ENCODE results near the gene EDC4. TPM values are rescaled to one million over a fixed set of nuclear protein-coding genes. Genes with fewer than 3 reads are reported as not detected.

EDC4 gene
- total and polyA plus RNA-seq, 2 experiments from 2014 or later = 46.3 to 59.0 TPM

- H3K27ac ChIP-seq = peak overlapping the region; percentile 99
Measured at GRCh38 chr16:67844497-67844896, 28.4 kb upstream of the EDC4 start.

GRCh38 chr16:67845291-67846062, 27.4 kb upstream of the EDC4 start:
- Histone ChIP-seq H3K4me3 (peak overlapping the region; percentile 98), H3K79me2 (peaks cover 68% of the 10 kb centered on the region), H3K36me3 (replicated peaks; ENCODE audit: insufficient read depth, low read depth) (no peaks in the 10 kb centered on the region), H3K27me3 (no peaks in the 10 kb centered on the region), H3K9me3 (ENCODE audit: low read depth) (no peaks in the 10 kb centered on the region), H3K4me1 (ENCODE audit: insufficient read depth) (peaks cover 39% of the 10 kb centered on the region), H3K4me2 (peak overlapping the region; percentile 89), H3K9me2 (replicated peaks; ENCODE audit: insufficient read depth) (no peaks in the 10 kb centered on the region), H3K27ac (peak overlapping the region; percentile 99), H4K20me1 (ENCODE audit: insufficient read depth, poor library complexity, severe bottlenecking) (peaks cover 16% of the 10 kb centered on the region), H2AFZ (no peak overlapping the region)
- DNase-seq (ENCODE audit: low spot score) = no peak
- WGBS (ENCODE audit: low lambda C conversion rate, missing lambda C conversion rate) = 73% methylated on average over 5 of the region's 5 CpGs
- TF ChIP-seq CTCF (IDR thresholded peaks at IDR 0.05; ENCODE audit: poor library complexity) (no peak), EZH2phosphoT487 (IDR thresholded peaks at IDR 0.05; ENCODE audit: low read depth, severe bottlenecking, unreplicated experiment) (no peak), EZH2 (IDR thresholded peaks at IDR 0.05; ENCODE audit: borderline replicate concordance) (no peak)

More at GRCh38 chr16:67844497-67844896, 28.4 kb upstream of the EDC4 start:
- Histone ChIP-seq H3K9me3 (ENCODE audit: low read depth) (no peaks in the 10 kb centered on the region), H3K36me3 (replicated peaks; ENCODE audit: insufficient read depth, low read depth) (no peaks in the 10 kb centered on the region), H2AFZ (no peak overlapping the region), H4K20me1 (ENCODE audit: insufficient read depth, poor library complexity, severe bottlenecking) (peaks cover 14% of the 10 kb centered on the region), H3K9me2 (replicated peaks; ENCODE audit: insufficient read depth) (no peaks in the 10 kb centered on the region), H3K4me3 (no peak overlapping the region), H3K4me2 (peak overlapping the region; percentile 89), H3K27me3 (no peaks in the 10 kb centered on the region), H3K4me1 (ENCODE audit: insufficient read depth) (peaks cover 39% of the 10 kb centered on the region), H3K79me2 (peaks cover 59% of the 10 kb centered on the region)
- no peak for DNase-seq (ENCODE audit: low spot score)
- 73% methylated on average over 4 of the region's 4 CpGs for WGBS (ENCODE audit: low lambda C conversion rate, missing lambda C conversion rate)
- TF ChIP-seq EZH2 (IDR thresholded peaks at IDR 0.05; ENCODE audit: borderline replicate concordance) (no peak), CTCF (IDR thresholded peaks at IDR 0.05; ENCODE audit: poor library complexity) (no peak), EZH2phosphoT487 (IDR thresholded peaks at IDR 0.05; ENCODE audit: low read depth, severe bottlenecking, unreplicated experiment) (no peak)

GRCh38 chr16:67846063-67846319, 26.9 kb upstream of the EDC4 start:
- Histone ChIP-seq H3K4me1 (ENCODE audit: insufficient read depth) (peaks cover 39% of the 10 kb centered on the region), H3K4me3 (peak overlapping the region; percentile 98), H3K27me3 (no peaks in the 10 kb centered on the region), H3K9me2 (replicated peaks; ENCODE audit: insufficient read depth) (no peaks in the 10 kb centered on the region), H2AFZ (peak overlapping the region; percentile 77), H3K27ac (peak overlapping the region; percentile 99), H3K4me2 (peak overlapping the region; percentile 89), H3K79me2 (peaks cover 74% of the 10 kb centered on the region), H3K36me3 (replicated peaks; ENCODE audit: insufficient read depth, low read depth) (no peaks in the 10 kb centered on the region), H4K20me1 (ENCODE audit: insufficient read depth, poor library complexity, severe bottlenecking) (peaks cover 20% of the 10 kb centered on the region), H3K9me3 (ENCODE audit: low read depth) (no peaks in the 10 kb centered on the region)
- TF ChIP-seq EZH2phosphoT487 (IDR thresholded peaks at IDR 0.05; ENCODE audit: low read depth, severe bottlenecking, unreplicated experiment) (no peak), CTCF (IDR thresholded peaks at IDR 0.05; ENCODE audit: poor library complexity) (no peak), EZH2 (IDR thresholded peaks at IDR 0.05; ENCODE audit: borderline replicate concordance) (no peak)
- whole genome bisulfite sequencing (ENCODE audit: low lambda C conversion rate, missing lambda C conversion rate) = 23% methylated on average over 2 of the region's 2 CpGs
- no peak for DNase-seq (ENCODE audit: low spot score)

All from hepatocyte (in vitro differentiated cells).